Islet of Langerhans (tissue), 1 donor: ENCODE measurements around the gene RRM2.

ENCODE experiments used
- FAIRE-seq: peaks from one replicate; lab custom pipeline; 2011; peaks lifted over from hg19 to GRCh38; lab: Jason Lieb, UNC

The RRM2 gene

DNA sequence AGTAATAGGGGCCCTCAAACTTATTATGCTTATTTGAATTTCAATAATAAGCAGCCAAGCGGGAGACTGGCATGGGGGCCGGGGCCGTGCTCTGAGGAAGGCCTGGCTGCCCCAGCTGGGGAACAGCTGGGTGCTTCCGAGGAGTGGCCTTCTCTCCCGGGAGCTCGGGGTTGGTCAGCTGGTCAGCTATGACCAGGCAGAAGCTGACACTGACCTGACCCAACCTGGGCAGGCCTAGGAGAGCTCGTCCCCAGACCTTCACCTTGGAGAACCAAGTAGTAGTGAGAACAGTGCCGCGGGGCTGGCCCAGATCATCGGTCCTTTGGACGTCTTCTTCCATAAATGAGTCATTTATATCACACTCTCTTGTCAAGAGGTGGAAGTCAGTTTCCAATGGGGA, 36.1 kb downstream of the RRM2 start:
- FAIRE-seq: no peak

DNA sequence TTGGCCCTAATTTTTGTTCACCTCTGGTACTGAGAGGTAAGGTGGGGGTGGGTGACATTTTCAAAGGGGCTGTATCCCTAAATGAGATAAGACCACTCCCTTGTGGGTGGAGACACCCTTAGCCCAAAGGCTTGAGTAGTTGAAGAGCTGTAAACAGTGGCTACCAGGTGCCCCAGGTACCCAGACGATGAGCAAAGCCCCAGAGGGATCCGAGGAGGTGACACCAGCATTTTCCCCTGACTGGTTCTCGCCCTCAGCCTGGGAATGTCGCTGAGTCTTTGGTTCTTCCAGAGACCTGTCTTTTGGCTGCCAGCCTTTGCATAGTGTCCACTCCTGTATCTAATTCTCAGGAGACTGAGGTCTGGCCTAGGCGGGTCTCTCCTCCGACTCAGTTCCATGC, 36.5 kb downstream of the RRM2 start:
- FAIRE-seq: no peak

DNA sequence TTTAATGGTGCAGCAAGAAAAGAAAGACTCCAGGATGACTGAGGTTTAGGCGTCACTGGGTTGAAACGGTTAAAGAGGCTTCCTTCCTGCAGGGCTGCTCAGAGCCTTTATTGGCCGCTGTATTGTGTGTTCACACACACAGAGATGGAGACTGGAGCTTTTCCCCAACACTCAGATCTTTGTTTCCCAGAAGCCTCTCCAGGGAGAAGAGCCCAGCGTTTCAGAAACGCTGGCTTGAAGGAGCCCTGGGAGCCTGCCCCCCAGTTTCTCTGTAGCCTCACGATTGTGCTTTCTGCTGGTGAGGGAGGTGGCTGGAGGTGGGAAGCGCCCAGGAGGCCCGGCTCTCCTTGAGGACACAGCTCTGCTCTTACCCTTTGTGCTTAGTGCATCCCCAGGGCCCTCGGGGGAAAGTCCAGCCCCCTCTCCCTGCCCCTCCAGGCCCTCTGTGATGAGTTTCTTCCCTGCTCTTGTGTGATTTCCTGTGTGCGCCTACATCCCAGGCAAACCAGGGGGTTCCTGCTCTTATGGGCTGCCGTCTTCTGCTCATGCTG, 37.1 kb downstream of the RRM2 start:
- FAIRE-seq: no peak

DNA sequence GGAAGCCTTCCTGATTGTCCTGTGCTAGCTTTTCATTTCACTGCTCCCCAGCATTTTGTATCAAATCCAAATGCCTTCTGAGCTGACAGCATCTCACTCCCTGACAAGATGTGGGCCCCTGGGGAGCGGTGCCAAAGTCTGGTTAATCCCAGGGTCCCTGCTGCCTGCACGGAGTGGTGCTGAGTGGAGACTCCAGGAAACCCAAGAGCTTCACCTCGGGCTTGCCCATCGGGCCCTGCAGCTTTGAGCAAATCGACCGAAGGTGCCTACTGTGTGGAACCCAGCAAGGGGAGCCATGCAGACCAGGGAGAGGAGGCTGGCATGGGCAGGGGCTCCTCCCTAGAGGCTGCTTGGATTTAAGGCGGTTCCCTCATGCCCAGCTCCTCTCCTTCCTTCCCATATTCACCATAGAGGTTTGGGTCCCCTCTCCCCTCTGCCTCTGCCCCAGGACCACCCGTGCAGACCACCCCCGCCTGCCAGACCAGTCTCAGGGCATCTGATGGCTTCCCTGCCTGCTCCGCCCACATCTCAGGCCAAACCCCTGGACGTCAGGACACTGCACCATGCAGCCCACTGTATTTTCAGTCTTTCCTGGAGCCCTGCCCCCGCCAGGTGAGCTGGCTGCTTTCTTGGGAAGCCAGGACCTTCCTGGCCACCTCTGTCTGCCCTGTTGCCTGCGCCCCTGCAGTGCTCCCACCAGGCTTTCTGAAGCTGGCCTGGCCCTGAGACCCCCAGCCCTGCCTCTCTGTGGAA, 37.8 kb downstream of the RRM2 start:
- no peak for FAIRE-seq

DNA sequence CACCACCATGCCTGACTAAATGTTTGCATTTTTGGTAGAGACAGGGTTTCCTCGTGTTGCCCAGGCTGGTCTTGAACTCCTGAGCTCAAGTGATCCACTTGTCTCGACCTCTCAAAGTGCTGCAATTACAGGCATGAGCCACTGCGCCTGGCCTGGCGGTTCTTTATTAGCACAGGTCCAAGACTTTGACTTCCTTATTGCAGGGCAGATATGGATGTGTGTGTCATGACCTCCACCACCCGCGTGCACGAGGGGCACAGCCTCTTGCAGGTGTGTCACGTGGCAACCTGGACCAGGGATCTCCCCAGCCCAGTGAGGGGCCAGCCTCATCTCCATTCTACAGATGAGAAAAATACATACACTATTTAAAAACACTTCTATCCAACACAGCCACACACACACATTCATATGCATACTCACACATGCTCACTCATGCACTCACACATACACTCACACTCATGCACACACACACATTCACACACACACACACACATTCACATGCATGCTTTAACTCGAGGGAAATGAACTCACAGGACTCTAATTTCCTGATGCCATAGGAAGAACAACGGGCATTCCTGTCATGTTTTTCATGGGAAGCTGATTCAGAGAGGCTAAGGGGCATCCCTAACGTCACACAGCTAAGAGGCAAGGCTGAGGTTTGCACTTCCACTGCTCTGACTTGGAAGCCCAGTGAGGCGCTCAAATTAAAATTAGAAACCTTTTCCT, 38.8 kb downstream of the RRM2 start:
- FAIRE-seq: no peak

DNA sequence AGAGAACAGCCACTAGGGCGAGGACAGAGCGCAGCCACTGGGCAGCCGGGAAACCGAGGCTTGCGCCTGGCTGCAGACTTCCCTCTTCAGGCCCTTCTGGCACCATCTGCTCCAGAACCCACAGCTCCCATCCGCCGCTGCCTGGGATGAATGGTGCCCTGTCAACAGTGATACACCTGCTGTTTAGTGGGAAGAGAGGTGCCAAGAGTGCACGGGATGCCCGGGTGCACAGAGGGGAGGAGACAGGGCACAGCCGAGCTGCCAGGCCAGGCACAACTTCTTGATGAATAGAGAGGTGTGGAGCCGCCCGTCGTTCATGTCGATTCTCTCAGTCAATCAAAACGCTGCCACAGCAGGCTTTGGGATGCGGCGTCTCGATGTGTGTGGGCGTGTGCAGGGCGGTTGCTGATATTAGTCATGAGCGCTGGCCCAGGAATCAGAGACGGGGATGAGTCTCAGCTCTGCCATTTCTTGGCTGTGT, 39.5 kb downstream of the RRM2 start:
- no peak for FAIRE-seq

DNA sequence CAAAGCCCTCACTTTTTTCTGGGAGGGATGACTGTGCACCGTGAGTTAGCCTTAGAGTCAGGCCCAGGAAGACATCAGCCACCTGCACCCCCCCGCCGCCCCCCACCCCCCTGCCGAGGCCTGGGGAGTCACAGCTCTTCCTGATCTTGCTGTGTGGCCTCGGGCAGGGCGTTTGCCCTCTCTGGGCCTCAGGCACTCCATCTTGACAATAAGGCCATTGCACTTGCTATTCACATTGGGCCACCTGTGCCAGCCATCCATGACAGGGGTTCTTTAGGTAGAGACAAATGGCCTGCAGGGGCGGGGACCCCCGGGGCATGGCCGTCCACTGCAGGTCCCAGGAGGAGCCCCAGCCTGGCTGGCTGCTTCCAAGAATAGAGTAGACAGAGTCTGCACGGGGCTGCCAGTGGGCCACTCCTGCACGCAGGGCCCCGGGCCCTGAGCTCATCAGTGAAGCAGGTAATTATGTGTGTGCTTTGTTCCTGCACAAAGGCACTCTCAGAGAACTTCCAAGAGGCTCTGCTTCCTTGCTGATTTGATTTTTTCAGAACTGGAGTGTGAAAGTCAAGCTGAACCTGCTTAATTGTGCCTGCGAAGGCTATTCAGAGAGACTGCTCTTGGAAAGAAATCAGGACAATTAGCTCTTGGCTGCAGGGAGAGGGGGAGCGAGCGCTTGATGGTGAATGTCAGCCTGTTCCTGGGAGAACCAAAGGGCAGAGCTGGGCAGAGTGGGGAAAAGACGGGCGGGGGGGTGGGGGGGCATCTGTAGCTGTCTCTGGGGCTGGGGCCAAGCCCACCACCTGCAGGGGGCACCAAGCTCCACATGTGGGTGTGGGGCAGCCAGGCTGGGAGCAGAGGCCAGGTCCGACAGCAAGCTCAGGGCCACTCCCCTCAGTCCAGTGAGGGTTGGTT, 40.3 kb downstream of the RRM2 start:
- FAIRE-seq: no peak

DNA sequence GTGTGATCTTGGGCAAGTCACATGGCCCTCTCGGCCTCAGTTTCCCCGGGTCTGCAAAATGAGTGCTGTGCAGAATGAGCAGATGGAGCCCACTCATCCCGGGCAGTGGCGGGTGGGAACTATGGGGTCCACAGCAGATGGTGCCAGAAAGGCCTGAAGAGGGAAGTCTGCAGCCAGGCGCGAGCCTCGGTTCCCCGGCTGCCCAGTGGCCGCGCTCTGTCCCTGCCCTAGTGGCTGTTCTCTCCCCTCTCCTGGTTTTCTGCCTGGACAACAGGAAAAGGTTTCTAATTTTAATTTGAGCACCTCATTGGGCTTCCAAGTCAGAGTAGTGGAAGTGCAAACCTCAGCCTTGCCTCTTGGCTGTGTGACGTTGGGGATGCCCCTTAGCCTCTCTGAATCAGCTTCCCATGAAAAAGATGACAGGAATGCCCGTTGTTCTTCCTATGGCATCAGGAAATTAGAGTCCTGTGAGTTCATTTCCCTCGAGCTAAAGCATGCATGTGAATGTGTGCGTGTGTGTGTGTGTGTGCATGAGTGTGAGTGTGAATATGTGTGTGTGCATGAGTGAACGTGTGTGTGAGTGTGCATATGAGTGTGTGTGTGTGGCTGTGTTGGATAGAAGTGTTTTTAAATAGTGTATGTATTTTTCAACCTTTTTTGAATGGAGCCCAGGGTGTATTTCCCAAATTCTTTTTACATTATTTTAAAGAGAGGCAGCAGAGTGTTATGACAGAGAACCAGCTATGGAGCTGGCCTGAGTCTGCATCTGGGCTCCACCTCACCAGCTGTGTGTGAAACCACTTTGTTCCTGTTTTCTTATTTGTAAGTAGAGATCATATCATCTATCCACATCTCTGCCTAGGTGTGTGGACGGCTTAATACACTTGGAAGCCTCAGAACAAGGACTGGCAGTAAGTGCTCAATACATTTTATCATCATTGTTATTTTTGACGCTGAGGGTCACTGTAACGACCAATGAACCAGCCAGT, 41.3 kb downstream of the RRM2 start:
- FAIRE-seq: no peak

DNA sequence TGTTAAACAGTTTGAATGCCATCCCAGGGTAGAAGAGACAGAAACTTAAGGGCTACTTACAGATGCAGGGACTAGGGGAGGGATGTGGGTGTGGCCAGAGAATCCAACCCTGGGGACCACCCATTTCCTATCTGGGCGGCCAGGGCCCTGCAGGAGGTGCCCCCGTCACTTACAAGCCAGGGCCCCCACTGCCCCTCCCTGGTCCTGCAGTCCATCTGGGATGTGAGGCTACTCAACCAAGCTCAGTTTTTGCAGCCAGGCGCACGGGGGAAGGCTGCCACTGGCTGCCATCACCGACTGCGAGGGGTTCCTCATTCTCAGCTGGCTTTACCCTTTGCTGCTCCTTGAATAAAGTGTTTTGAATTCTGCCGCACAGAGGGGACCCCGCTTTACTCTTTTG, 42.1 kb downstream of the RRM2 start:
- no peak for FAIRE-seq

DNA sequence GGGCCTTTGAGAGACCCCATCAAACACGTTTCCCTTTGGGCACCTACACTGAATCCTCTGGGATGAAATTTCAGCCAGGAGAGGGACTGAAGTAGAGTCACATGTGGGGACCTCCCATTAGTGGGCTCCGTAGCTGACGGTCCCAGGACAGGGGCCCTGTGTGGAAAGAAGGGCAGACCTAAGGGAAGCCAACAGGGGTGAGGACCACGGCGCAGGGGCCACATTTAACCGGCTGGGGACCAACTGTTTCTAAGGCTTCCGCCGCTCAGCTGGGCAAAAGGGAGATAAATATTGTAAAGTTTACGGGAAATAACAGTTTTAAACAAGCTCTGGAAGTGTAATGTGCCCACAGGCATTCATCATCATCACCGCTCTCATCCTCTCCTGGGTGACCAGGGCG, 42.7 kb downstream of the RRM2 start:
- FAIRE-seq: no peak

DNA sequence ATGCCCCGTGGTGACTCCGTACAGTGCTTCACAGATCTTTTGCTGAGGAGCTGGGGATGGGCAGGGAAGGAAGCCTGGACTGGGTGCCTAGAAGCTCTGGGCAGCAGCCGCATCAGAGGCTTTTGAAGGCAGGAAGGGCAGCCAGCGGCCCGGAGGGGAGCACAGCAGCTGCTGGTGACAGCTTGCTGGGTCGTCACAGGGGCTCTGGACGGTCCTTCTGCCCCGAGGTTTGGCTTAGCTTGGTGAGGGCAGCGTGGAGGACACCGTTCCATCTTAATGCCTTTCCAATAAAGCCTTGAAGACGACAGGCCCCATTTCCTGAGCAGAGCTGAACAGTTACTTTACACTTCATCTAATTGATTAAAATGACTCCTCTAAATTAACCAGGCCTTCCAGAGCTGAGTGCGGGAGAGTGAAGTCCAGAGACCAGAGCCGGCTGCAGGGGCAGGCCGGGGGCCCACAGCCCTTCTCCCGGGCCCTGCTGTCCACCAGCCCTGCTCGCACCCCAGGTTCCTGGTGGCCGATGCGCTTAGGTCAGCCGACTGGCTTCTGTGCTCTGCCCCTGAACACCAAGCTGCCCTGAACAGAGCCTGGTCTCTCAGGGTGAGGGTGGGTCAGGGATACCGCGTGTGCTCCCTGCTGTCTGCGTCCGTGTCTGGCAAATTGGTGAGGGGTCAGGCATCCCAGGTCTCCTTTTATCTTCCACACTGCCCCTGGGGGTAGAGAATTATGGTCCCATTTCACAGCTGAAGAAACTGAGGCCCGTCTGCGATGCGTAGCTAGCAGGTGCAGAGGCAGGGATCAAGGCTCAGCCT, 43.5 kb downstream of the RRM2 start:
- no peak for FAIRE-seq

DNA sequence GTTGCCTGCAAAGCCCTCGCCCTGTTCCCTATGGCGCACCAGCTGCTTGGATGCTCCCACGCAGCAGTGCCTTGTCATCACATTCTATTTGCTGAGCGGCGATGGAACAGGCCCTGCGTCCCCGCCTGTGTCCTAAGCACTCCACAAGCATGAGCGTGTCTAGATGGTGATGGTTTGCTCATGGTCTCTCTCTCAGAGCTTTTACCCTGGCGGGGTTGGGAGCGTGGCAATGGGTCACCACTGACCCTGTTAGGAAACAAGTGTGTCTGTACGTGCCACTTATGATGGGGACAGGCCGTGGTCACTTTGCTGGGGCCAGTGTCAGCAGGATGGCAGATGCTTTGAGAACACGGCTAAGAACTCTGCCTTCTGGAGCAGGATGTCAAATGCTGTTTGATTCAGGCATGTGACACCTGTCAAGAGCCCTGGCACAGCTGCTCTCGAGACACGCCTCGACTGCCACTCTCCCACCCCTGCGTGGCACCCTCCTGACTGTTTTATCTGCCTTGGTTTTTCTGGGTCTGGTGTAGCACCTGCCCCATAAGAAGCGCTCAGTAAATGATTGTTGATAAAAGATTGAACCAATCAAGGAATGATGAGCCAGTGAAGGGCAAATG, 44.2 kb downstream of the RRM2 start:
- FAIRE-seq: no peak

DNA sequence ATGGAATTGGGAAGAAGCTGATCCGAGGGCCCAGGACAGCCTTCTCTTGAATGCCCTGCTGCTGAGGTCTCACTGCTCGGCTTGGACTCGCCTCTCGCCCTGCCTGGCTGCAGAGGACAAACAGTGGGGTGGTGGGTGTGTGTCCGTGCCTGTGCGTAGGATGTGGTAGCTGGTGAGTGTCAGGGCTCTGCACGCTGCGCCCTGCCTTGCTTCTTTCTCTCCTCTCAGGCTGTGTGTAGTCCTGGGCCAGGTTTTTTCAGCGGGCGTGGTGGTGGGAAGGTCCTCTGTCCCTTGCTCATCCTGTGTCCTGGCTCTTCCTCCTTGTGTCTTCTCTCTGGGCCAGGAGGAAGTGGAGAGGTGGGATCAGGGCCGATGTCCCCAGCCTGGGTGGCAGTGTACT, 44.8 kb downstream of the RRM2 start:
- FAIRE-seq: no peak

DNA sequence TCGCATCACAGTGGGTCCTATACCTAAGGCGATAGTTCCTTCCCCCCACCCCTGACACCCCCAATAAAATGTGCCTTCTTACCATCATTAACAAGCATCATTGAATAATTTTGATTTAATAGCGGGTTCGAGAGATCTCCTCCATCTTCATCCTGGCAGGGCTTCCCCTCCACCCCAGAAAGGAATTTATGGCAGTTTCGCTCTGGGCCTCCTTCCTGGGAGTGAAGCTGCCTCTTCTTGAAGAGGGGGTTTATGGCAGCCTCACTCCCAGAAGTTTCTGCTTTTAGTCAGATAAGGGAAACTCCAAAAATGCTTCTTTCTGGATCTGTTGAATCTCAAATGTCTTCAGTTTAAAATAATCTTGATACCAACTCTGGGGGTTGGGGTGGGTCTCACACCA, 45.7 kb downstream of the RRM2 start:
- FAIRE-seq: no peak

DNA sequence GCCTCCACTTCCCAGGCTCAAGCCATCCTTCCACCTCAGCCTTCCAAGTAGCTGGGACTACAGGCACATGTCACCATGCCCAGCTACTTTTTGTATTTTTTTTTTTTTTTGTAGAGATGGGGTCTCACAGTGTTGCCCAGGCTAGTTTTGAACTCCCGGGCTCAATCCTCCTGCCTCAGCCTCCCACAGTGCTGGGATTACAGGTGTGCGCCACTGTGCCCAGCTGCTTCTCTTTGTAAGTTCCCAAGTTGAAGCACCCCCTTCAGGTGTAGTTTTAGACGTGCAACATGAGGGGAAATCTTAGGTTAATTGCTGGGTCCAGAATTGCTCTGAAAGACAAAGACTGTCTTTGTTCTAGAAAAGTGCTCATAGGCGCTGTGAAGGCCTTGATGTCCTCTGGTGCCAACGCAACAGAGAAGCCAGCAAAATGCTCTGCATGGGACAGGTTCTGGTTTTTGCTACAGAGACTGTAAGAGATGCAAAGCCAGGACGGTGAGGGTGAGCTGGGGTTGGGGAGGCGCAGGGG, 46.6 kb downstream of the RRM2 start:
- FAIRE-seq: no peak

DNA sequence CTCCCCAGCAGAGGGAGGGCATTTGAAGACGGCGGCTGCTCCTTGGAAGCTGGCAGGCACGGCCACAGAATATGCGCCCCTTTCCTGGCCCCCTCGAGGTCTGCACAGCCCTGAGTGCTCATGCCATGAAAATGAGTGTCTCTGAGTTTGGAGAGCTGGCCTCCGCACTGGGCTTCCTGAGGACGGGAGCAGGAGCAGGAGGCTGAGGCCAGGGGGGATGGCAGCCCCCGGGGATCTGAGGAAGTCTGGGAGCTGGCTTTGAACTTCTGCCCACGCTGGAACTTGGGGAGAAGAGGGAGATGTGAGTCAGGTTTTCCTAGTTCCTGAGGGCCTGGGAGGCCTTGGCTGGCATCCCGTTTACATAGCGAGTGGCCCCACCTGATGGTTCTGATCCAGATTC, 47.0 kb downstream of the RRM2 start:
- FAIRE-seq: no peak

DNA sequence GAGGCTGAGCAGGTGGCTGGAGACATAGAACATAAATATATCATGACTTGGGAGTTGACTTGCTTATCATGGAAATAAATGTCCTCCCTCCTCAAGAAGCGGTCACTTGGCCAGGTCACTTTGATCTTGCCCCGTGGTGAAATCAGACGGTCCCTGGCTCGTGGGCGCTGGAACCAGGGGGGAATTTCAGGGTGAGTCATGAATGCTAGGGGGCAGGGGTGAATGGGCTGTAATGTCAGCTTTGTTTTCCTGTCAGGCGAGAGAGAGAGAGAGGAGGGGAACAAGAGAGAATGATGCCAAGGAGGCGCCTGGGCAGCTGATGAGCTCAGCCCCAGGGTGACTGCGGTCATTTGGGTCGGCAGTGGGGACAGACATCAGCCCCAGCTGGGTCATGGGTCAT, 47.7 kb downstream of the RRM2 start:
- FAIRE-seq: no peak

DNA sequence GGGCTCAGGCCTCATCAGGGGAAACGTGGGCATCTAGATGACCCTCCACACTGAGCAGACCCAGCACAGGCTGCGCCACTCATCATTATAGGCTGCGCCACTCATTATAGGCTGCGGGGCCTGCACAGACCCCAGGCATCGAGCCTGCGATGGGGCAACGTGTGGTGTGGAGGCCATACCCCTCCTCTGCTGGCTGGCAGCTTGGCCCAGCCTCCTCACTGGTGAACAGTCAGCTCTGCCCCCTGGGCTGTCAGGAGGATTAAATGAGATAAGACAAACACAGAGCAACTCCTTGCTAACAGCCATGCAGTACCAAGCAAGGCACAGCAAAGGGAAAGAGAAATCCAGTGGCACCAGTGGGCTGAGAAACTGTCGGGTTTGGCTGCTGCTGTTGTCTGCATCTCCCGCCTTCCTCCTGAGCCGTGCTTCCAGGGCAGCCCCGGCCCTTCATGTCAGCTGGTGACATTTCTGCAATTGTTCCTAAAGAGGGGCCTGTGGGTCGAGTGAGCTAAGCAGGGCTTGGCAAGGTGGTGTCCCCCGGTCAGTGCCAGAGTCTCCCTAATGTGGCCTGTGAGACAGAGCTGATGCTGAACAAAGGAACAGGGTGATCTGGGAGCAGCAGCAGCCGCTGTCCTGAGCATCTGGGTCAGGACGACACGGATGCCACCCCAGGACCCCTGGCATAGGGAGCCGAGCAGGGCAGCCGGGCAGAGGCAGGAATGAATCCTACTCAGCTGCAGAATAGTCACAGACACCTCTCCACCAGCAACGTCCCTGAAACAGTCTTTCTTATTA, 48.7 kb downstream of the RRM2 start:
- FAIRE-seq: no peak
